Stomach (tissue), 4 donors: ENCODE measurements around the gene TGFBI.

Experiments
- CTCF ChIP-seq, 7 experiments: fragments of 450-650 bp in 4 of 7; fragments of 200-600 bp in 3 of 7; sonication (generic) in 3 of 7; IDR thresholded peaks; one replicate each; pipeline ENCODE4 v1.5.1; 2016 to 2019; ENCODE audit warnings: antibody characterized with exemption in 7 of 7, control low read depth in 2 of 7, mild to moderate bottlenecking in 1 of 7
- POLR2A ChIP-seq, 4 donors: fragments of 450-650 bp; IDR thresholded peaks; one replicate each; pipeline ENCODE4 v1.6.1; 2016; ENCODE audit warnings: antibody characterized with exemption in 4 of 4, control low read depth in 2 of 4, mild to moderate bottlenecking in 1 of 4, moderate library complexity in 1 of 4

GRCh38 chr5:136090319-136090718 lies 61.5 kb downstream of the TGFBI start:
- no peak for TF ChIP-seq CTCF (IDR thresholded peaks at IDR 0.05)
- TF ChIP-seq POLR2A (IDR thresholded peaks at IDR 0.05), result no peak
